ENCODE measurements around the gene SLC25A21.
"Not testable (repeated sequence)": the region's sequence is repeated elsewhere in the genome, so short reads cannot be mapped to it uniquely, and the experiment has no call there.

Gene SLC25A21

GRCh38 chr14:37081856-37082255, 90.5 kb downstream of the SLC25A21 start:
- Histone ChIP-seq H3K27ac (ENCODE audit: low read length) (no peak overlapping the region), H3K4me1 (ENCODE audit: insufficient read depth, low read length) (no peaks in the 10 kb centered on the region), H3K36me3 (ENCODE audit: insufficient read depth, low read depth, low read length) (no peaks in the 10 kb centered on the region), H3K4me3 (ENCODE audit: low read length) (no peak overlapping the region), H3K9me3 (ENCODE audit: insufficient read depth, low read depth, low read length) (no peaks in the 10 kb centered on the region), H3K9ac (ENCODE audit: low read depth, low read length) (no peak overlapping the region), H3K27me3 (ENCODE audit: insufficient read depth, low read length) (no peaks in the 10 kb centered on the region)

DNA sequence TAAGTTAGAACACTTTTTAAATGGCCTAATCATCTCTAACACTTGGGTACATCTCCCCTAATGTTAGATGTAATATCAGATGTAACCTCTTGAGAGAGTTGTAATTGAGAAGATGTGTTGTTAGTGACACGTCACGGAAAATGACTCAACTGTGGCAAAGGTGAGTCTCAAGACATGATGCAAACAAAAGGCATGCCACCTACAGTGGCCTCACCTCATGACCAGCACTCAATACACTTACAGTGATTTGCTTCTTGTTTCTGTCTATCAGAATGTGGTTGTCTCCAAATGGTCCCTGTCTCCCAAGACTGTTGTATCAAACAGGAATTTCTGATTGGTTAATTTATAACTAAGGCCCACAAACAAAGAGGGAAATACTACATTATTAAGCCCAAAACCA, 91.2 kb downstream of the SLC25A21 start:
- Histone ChIP-seq H3K9me3 (ENCODE audit: insufficient read depth, low read depth, low read length) (no peaks in the 10 kb centered on the region), H3K27ac (ENCODE audit: low read length) (no peak overlapping the region), H3K4me1 (ENCODE audit: insufficient read depth, low read length) (no peaks in the 10 kb centered on the region), H3K4me3 (ENCODE audit: low read length) (no peak overlapping the region), H3K9ac (ENCODE audit: low read depth, low read length) (no peak overlapping the region), H3K36me3 (ENCODE audit: insufficient read depth, low read depth, low read length) (no peaks in the 10 kb centered on the region), H3K27me3 (ENCODE audit: insufficient read depth, low read length) (no peaks in the 10 kb centered on the region)

DNA sequence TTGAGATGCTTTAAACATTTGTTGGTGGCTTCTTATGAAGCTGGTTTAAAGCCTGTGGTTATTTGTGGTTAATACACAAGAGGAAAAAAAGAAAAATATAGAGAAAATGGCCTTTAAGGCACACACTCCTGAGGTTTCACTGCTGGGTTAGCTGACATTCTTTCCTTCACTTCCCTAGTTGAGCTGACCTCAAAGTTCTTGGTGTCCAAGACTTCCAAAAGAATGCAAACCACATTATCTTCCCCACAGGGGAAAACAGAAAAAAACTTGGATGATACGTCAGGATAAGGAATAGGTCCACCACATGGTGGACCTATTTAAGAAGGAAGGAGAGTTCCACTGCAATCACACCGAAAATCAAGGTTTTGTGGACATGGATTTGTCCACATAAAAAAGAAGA, 94.3 kb downstream of the SLC25A21 start:
- no peaks in the 10 kb centered on the region for H3K27me3 ChIP-seq (ENCODE audit: insufficient read depth, low read length)
- H3K9me3 ChIP-seq (ENCODE audit: insufficient read depth, low read depth, low read length), result no peaks in the 10 kb centered on the region
- no peak overlapping the region for H3K4me3 ChIP-seq (ENCODE audit: low read length)

GRCh38 chr14:37074320-37074719, 98.1 kb downstream of the SLC25A21 start:
- H3K9me3 ChIP-seq (ENCODE audit: insufficient read depth, low read depth, low read length); H3K27me3 ChIP-seq (ENCODE audit: insufficient read depth, low read length); H3K27ac ChIP-seq (ENCODE audit: low read length); H3K9ac ChIP-seq (ENCODE audit: low read depth, low read length); H3K4me1 ChIP-seq (ENCODE audit: insufficient read depth, low read length); H3K36me3 ChIP-seq (ENCODE audit: insufficient read depth, low read depth, low read length); H3K4me3 ChIP-seq (ENCODE audit: low read length): not testable (repeated sequence)

More for the DNA sequence above, 94.3 kb downstream of the SLC25A21 start:
- Histone ChIP-seq H3K9ac (ENCODE audit: low read depth, low read length) (no peak overlapping the region), H3K27ac (ENCODE audit: low read length) (no peak overlapping the region), H3K4me1 (ENCODE audit: insufficient read depth, low read length) (no peaks in the 10 kb centered on the region), H3K36me3 (ENCODE audit: insufficient read depth, low read depth, low read length) (no peaks in the 10 kb centered on the region)

DNA sequence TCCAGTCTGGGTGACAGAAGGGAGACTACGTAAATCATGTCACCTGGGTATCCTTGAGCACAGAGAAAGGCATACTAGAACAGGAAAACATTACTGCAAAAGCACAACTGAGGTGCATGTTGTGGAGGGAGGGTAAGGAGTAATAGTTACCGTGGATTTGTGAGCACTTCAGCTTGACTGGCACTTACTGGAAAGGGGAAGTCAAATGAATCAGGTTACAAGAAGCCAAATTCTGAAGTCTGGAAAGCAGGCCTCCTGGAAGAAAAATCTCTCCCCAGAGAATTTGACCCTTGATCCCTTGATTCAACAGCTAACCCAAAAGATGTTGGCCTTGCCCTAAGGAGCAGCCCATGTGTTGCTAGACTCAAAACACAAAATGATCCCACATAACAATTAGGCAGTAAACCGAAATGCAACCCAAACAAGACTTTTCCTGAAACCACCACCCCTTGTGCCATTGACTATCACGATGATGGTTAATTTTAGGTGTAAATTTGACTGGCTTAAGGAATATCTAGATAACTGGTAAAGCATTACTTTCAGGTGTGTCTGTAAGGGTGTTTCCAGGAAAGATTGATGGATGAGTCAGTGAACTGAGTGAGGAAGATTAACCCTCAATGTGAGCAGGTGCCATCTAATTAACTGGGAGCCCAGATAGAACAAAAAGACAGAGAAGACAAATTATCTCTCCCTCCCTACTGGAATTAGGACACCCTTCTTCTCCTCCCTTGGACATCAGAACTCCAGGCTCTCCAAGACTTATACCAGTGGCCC, 108.8 kb downstream of the SLC25A21 start:
- no peaks in the 10 kb centered on the region for H3K9me3 ChIP-seq (ENCODE audit: insufficient read depth, low read depth, low read length)
- no peak overlapping the region for H3K27ac ChIP-seq (ENCODE audit: low read length)
- H3K4me3 ChIP-seq (ENCODE audit: low read length), result no peak overlapping the region
- no peaks in the 10 kb centered on the region for H3K27me3 ChIP-seq (ENCODE audit: insufficient read depth, low read length)
- H3K36me3 ChIP-seq (ENCODE audit: insufficient read depth, low read depth, low read length), result no peaks in the 10 kb centered on the region
- H3K9ac ChIP-seq (ENCODE audit: low read depth, low read length), result no peak overlapping the region
- H3K4me1 ChIP-seq (ENCODE audit: insufficient read depth, low read length), result peaks cover 20% of the 10 kb centered on the region

GRCh38 chr14:37062191-37062803, 110.1 kb downstream of the SLC25A21 start:
- Histone ChIP-seq H3K27ac (ENCODE audit: low read length) (no peak overlapping the region), H3K4me3 (ENCODE audit: low read length) (no peak overlapping the region), H3K9me3 (ENCODE audit: insufficient read depth, low read depth, low read length) (no peaks in the 10 kb centered on the region), H3K36me3 (ENCODE audit: insufficient read depth, low read depth, low read length) (no peaks in the 10 kb centered on the region), H3K4me1 (ENCODE audit: insufficient read depth, low read length) (peaks cover 21% of the 10 kb centered on the region), H3K9ac (ENCODE audit: low read depth, low read length) (no peak overlapping the region), H3K27me3 (ENCODE audit: insufficient read depth, low read length) (no peaks in the 10 kb centered on the region)

GRCh38 chr14:37061697-37062096, 110.7 kb downstream of the SLC25A21 start:
- no peaks in the 10 kb centered on the region for H3K9me3 ChIP-seq (ENCODE audit: insufficient read depth, low read depth, low read length)
- H3K27me3 ChIP-seq (ENCODE audit: insufficient read depth, low read length), result no peaks in the 10 kb centered on the region
- peaks cover 27% of the 10 kb centered on the region for H3K4me1 ChIP-seq (ENCODE audit: insufficient read depth, low read length)
- no peak overlapping the region for H3K4me3 ChIP-seq (ENCODE audit: low read length)
- no peak overlapping the region for H3K9ac ChIP-seq (ENCODE audit: low read depth, low read length)
- H3K27ac ChIP-seq (ENCODE audit: low read length), result no peak overlapping the region
- H3K36me3 ChIP-seq (ENCODE audit: insufficient read depth, low read depth, low read length), result no peaks in the 10 kb centered on the region

- H3K9ac ChIP-seq (ENCODE audit: low read depth, low read length), result no peak overlapping the region
Measured at GRCh38 chr14:37060496-37061260, 111.7 kb downstream of the SLC25A21 start.

DNA sequence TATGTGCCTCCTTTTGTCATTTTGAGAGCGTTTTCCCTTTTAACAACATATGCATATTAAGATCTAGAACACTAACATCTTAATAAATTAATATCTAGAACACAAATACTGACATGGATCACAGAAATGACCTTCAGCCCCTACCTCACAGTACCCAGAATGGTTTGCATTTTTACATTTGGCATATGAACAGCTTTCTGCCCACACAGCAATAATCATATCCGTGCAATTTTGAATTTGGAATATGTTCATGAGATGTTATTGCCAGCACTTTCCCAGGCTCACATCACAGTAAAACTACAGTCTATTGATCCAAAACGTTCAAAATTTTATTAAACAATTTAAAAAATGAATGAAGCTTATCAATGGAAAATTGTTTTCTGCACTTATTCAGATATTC, 114.6 kb downstream of the SLC25A21 start:
- Histone ChIP-seq H3K9ac (ENCODE audit: low read depth, low read length) (no peak overlapping the region), H3K4me3 (ENCODE audit: low read length) (no peak overlapping the region), H3K4me1 (ENCODE audit: insufficient read depth, low read length) (peaks cover 29% of the 10 kb centered on the region), H3K27ac (ENCODE audit: low read length) (no peak overlapping the region), H3K27me3 (ENCODE audit: insufficient read depth, low read length) (no peaks in the 10 kb centered on the region), H3K9me3 (ENCODE audit: insufficient read depth, low read depth, low read length) (peaks cover 6% of the 10 kb centered on the region), H3K36me3 (ENCODE audit: insufficient read depth, low read depth, low read length) (no peaks in the 10 kb centered on the region)

More at GRCh38 chr14:37060496-37061260, 111.7 kb downstream of the SLC25A21 start:
- peaks cover 29% of the 10 kb centered on the region for H3K4me1 ChIP-seq (ENCODE audit: insufficient read depth, low read length)
- H3K36me3 ChIP-seq (ENCODE audit: insufficient read depth, low read depth, low read length), result no peaks in the 10 kb centered on the region
- H3K27ac ChIP-seq (ENCODE audit: low read length), result no peak overlapping the region
- no peaks in the 10 kb centered on the region for H3K9me3 ChIP-seq (ENCODE audit: insufficient read depth, low read depth, low read length)
- H3K27me3 ChIP-seq (ENCODE audit: insufficient read depth, low read length), result no peaks in the 10 kb centered on the region
- peak overlapping the region; percentile 19; the same call in 1 of the 2 replicates for H3K4me3 ChIP-seq (ENCODE audit: low read length)

GRCh38 chr14:37056473-37056872, 115.9 kb downstream of the SLC25A21 start:
- peaks cover 23% of the 10 kb centered on the region for H3K4me1 ChIP-seq (ENCODE audit: insufficient read depth, low read length)
- H3K27ac ChIP-seq (ENCODE audit: low read length), result no peak overlapping the region
- H3K9ac ChIP-seq (ENCODE audit: low read depth, low read length), result no peak overlapping the region
- no peaks in the 10 kb centered on the region for H3K27me3 ChIP-seq (ENCODE audit: insufficient read depth, low read length)
- no peak overlapping the region for H3K4me3 ChIP-seq (ENCODE audit: low read length)
- H3K9me3 ChIP-seq (ENCODE audit: insufficient read depth, low read depth, low read length), result peaks cover 6% of the 10 kb centered on the region
- H3K36me3 ChIP-seq (ENCODE audit: insufficient read depth, low read depth, low read length), result no peaks in the 10 kb centered on the region

DNA sequence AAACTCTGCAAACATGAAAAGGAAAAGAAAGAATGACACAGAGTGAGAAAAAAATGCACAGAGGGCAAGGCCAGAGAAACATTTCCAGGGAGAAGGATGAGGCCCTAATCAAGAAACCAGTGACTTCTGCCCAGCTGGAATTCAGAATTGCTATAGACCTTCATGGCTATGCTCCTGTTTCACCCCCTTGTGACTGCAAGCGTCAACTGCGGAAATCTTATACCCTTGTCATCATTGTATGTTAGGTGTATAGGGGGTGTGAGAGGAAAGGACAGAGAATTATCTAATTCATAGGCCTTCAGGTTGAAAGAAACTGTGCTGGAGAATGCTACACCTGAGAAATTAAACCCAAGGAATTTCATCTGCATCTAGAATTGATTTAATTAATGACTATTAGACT, 117.5 kb downstream of the SLC25A21 start:
- Histone ChIP-seq H3K36me3 (ENCODE audit: insufficient read depth, low read depth, low read length) (no peaks in the 10 kb centered on the region), H3K4me1 (ENCODE audit: insufficient read depth, low read length) (peaks cover 13% of the 10 kb centered on the region; the same call in 1 of the 2 replicates), H3K9me3 (ENCODE audit: insufficient read depth, low read depth, low read length) (peaks cover 6% of the 10 kb centered on the region), H3K9ac (ENCODE audit: low read depth, low read length) (no peak overlapping the region), H3K27ac (ENCODE audit: low read length) (no peak overlapping the region), H3K27me3 (ENCODE audit: insufficient read depth, low read length) (no peaks in the 10 kb centered on the region), H3K4me3 (ENCODE audit: low read length) (no peak overlapping the region)

Data from iPS-20b (cell line).